MM.1S (cell line): Measurements from ENCODE around the gene CAST.

Source experiments
- DNase-seq: peaks from one replicate; pipeline ENCODE4 v3.0.0-alpha.2; 2015
- H2AFZ ChIP-seq: fragments of 300-600 bp; sonication (generic); 2 replicates; pipeline ENCODE4 v1.6.0; 2016; ENCODE audit warnings: antibody characterized with exemption, low read length
- H3F3A ChIP-seq: fragments of 300-600 bp; sonication (generic); 2 replicates; pipeline ENCODE4 v1.6.1; 2016; ENCODE audit warnings: mild to moderate bottlenecking, antibody characterized with exemption, low read length, moderate library complexity, mixed read lengths; ENCODE audit not compliant: insufficient read depth
- H3K27ac ChIP-seq: fragments of 300-600 bp; sonication (generic); 2 replicates; pipeline ENCODE4 v1.5.1; 2016; ENCODE audit warnings: mild to moderate bottlenecking, low read length
- H3K27me3 ChIP-seq: fragments of 300-600 bp; sonication (generic); replicated peaks from 2 replicates; pipeline ENCODE4 v1.6.0; 2016; ENCODE audit warnings: low read length; ENCODE audit not compliant: insufficient read depth
- H3K36me3 ChIP-seq: fragments of 300-600 bp; sonication (generic); replicated peaks from 2 replicates; pipeline ENCODE4 v1.6.1; 2016; ENCODE audit warnings: mild to moderate bottlenecking, low read length, mixed read lengths; ENCODE audit not compliant: insufficient read depth
- H3K4me1 ChIP-seq: fragments of 300-600 bp; sonication (generic); 2 replicates; pipeline ENCODE4 v1.6.1; 2016; ENCODE audit warnings: low read length, mixed read lengths
- H3K4me2 ChIP-seq: fragments of 300-600 bp; sonication (generic); 2 replicates; pipeline ENCODE4 v1.6.0; 2016; ENCODE audit warnings: low read depth, low read length
- H3K4me3 ChIP-seq: fragments of 300-600 bp; sonication (generic); 2 replicates; pipeline ENCODE4 v1.5.1; 2016; ENCODE audit warnings: low read length, mixed read lengths
- H3K79me2 ChIP-seq: fragments of 300-600 bp; sonication (generic); 2 replicates; pipeline ENCODE4 v1.6.1; 2016; ENCODE audit warnings: mixed run types, low read length, mixed read lengths
- H3K9ac ChIP-seq: fragments of 300-600 bp; sonication (generic); 2 replicates; pipeline ENCODE4 v1.6.1; 2016; ENCODE audit warnings: low read length, mixed read lengths
- H3K9me2 ChIP-seq: fragments of 300-600 bp; sonication (generic); replicated peaks from 2 replicates; pipeline ENCODE4 v1.6.1; 2016; ENCODE audit warnings: mild to moderate bottlenecking, low read length, mixed read lengths; ENCODE audit not compliant: insufficient read depth
- H3K9me3 ChIP-seq: fragments of 300-600 bp; sonication (generic); replicated peaks from 2 replicates; pipeline ENCODE4 v1.6.1; 2016; ENCODE audit warnings: mild to moderate bottlenecking, low read length, mixed read lengths; ENCODE audit not compliant: insufficient read depth
- H4K20me1 ChIP-seq: fragments of 300-600 bp; sonication (generic); 2 replicates; pipeline ENCODE4 v1.6.1; 2016; ENCODE audit warnings: mild to moderate bottlenecking, low read length, moderate library complexity, mixed read lengths; ENCODE audit not compliant: insufficient read depth
- CTCF ChIP-seq: fragments of 300-600 bp; sonication (generic); IDR thresholded peaks from 2 replicates; pipeline ENCODE4 v1.5.1; 2016; ENCODE audit warnings: antibody characterized with exemption, low read length, mixed read lengths
- EZH2 ChIP-seq: fragments of 300-600 bp; sonication (generic); optimal IDR thresholded peaks from 2 replicates; pipeline ENCODE3; 2017; ENCODE audit warnings: low read depth, mild to moderate bottlenecking, antibody characterized with exemption, low read length, mixed read lengths
- EZH2phosphoT487 ChIP-seq: fragments of 300-600 bp; sonication (generic); IDR thresholded peaks from 2 replicates; pipeline ENCODE4 v1.6.1; 2018; ENCODE audit warnings: antibody characterized with exemption, low read length

The CAST gene

DNA sequence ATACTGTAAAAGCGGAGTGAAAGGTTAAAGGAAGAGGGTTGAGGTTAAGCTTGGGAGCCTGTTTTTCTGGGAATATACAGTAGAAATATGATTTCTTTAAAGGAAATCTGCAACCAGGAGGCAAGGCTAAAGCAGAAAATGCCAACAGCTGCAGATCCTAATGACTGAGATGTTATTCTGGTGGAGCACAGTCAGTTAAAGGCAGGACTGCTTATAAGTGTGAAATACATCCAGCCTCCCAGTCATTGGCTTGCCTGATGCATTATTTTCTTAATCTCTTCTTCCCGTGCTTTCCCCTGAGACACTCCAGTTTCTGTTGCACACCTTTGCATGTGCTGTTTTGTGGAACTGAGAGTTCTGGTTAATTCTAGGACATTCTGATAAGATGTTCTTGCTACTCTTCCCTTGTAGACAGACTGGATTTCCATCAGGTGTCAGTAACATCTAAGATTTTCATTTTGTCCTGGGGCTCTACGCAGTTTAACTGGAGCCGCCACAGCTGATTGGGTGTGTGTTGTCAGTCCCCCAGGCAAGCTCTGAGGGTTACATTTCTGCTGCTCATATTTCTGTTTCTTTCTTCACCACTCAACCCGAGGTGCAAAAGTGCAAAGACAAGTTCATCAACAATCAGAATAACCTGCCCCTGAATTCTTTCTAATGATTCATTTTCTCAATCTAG lies 44.4 kb downstream of the CAST start:
- Histone ChIP-seq H3K27ac (0 out of 2 replicates have a peak overlapping the region, but pooled peaks have one; percentile 14), H3K4me3 (no peak overlapping the region), H2AFZ (no peak overlapping the region), H3F3A (peaks cover 27% of the 10 kb centered on the region), H4K20me1 (peaks cover 3% of the 10 kb centered on the region; the same call in 1 of the 2 replicates), H3K27me3 (no peaks in the 10 kb centered on the region), H3K4me2 (peak overlapping the region; percentile 25; the same call in 1 of the 2 replicates), H3K36me3 (no peaks in the 10 kb centered on the region), H3K79me2 (peaks cover 26% of the 10 kb centered on the region), H3K9me2 (no peaks in the 10 kb centered on the region), H3K9me3 (no peaks in the 10 kb centered on the region), H3K4me1 (peaks cover 34% of the 10 kb centered on the region), H3K9ac (no peak overlapping the region)
- DNase-seq, result no peak
- TF ChIP-seq EZH2 (no peak), EZH2phosphoT487 (no peak)

DNA sequence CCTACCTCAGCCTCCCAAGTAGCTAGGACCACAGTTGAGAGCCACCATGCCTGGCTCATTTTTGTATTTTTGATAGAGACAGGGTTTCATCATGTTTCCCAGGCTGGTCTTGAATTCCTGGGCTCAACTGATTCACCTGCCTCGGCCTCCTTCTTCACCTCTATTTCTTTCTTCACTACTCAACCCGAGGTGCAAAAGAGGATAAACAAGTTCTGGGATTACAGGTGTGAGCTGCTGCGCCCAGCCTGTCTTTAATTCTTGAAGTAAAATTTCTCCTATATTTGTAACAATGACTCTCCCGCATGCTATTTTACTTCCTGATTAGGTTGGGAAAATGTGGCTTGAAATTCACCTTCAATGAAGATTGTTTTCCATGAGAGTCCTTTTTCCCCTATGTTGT lies 46.4 kb downstream of the CAST start:
- peaks cover 22% of the 10 kb centered on the region for H3K79me2 ChIP-seq
- peaks cover 3% of the 10 kb centered on the region; the same call in 1 of the 2 replicates for H4K20me1 ChIP-seq
- TF ChIP-seq EZH2 (no peak), CTCF (no peak), EZH2phosphoT487 (no peak)
- H3K9ac ChIP-seq, result no peak overlapping the region
- no peaks in the 10 kb centered on the region for H3K27me3 ChIP-seq
- H3K9me2 ChIP-seq, result no peaks in the 10 kb centered on the region
- H2AFZ ChIP-seq, result no peak overlapping the region
- peaks cover 23% of the 10 kb centered on the region for H3F3A ChIP-seq
- H3K4me2 ChIP-seq, result no peak overlapping the region
- no peak overlapping the region for H3K27ac ChIP-seq
- peaks cover 25% of the 10 kb centered on the region for H3K4me1 ChIP-seq
- DNase-seq, result no peak
- H3K36me3 ChIP-seq, result no peaks in the 10 kb centered on the region
- H3K9me3 ChIP-seq, result no peaks in the 10 kb centered on the region
- H3K4me3 ChIP-seq, result no peak overlapping the region

DNA sequence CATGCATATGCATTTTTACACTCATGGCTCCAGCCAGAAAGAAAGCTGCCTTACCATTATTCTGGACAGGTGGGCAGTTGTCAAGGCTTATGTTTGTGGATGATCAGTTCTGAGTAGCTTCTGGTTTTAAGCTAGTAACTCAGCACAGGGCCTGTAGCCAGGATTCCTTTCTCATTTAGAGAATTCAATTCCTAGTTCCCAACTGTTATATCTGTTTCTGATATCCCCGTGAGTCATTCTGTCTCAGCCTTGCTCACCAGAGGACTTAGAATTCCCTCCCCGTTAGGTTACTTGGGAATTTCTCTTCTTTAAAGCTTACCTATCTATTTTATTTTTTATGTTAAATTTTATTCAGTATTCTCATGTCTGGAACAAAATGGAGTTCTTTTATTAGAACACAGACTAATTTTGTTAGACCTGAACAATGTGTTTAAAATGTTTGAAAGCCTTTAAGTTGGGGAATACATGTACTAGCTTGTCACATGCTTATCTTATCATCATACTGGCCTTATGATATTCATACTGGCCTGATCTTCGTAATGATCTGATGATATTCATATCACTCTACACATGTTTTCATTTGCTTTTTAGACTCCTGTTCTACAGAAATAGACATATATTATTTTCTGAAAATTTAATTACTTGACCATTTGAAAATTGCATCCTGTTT lies 47.1 kb downstream of the CAST start:
- peaks cover 17% of the 10 kb centered on the region for H3F3A ChIP-seq
- 0 out of 2 replicates have a peak, but pooled peaks cover 3% of the 10 kb centered on the region for H4K20me1 ChIP-seq
- H3K9me2 ChIP-seq, result no peaks in the 10 kb centered on the region
- no peak for TF ChIP-seq EZH2phosphoT487
- no peak for TF ChIP-seq EZH2
- TF ChIP-seq CTCF, result no peak
- no peak overlapping the region for H3K9ac ChIP-seq
- H3K9me3 ChIP-seq, result no peaks in the 10 kb centered on the region
- no peak for DNase-seq
- no peaks in the 10 kb centered on the region for H3K36me3 ChIP-seq
- no peak overlapping the region for H3K27ac ChIP-seq
- H3K4me2 ChIP-seq, result no peak overlapping the region
- H3K4me1 ChIP-seq, result peaks cover 19% of the 10 kb centered on the region
- H2AFZ ChIP-seq, result no peak overlapping the region
- H3K79me2 ChIP-seq, result peaks cover 15% of the 10 kb centered on the region
- no peak overlapping the region for H3K4me3 ChIP-seq
- H3K27me3 ChIP-seq, result no peaks in the 10 kb centered on the region
